Measurements from ENCODE around the gene APAF1. TPM values are rescaled to one million over a fixed set of nuclear protein-coding genes. Genes with fewer than 3 reads are reported as not detected.

APAF1 gene
- total RNA-seq, 3 donors from 2014 or later (not counting 1 experiment from before 2014, with no cell fraction given) = 33.5 to 43.7 (median 34.9) TPM

- no peaks in the 10 kb centered on the region for H3K27me3 Mint-ChIP-seq (ENCODE audit: low read depth in 2 of 2)
- no peak overlapping the region for H3K4me3 ChIP-seq (ENCODE audit: low read length)
- no peak overlapping the region for H3K27ac ChIP-seq (ENCODE audit: low read length)
- H3K27me3 ChIP-seq (ENCODE audit: control insufficient read depth, insufficient read depth, low read length) = no peaks in the 10 kb centered on the region
- no peak overlapping the region for H3K27ac Mint-ChIP-seq
- WGBS (ENCODE audit: insufficient coverage) = 96% methylated on average over 8 of the region's 8 CpGs
- no peaks in the 10 kb centered on the region for H3K9me3 ChIP-seq (ENCODE audit: control insufficient read depth, insufficient read depth, low read length)
- H3K4me1 Mint-ChIP-seq = peaks cover 30 to 32% of the 10 kb centered on the region in 2 donors
- intact Hi-C loops (cut with micrococcal nuclease) = no loop called here
- DNase-seq = no peak
- no peak for TF ChIP-seq CTCF (IDR thresholded peaks at IDR 0.05)
- peaks cover 11% of the 10 kb centered on the region for H3K36me3 Mint-ChIP-seq
- no peaks in the 10 kb centered on the region for H3K4me1 ChIP-seq (ENCODE audit: control insufficient read depth, insufficient read depth, low read length)
- peaks cover 33% of the 10 kb centered on the region for H3K36me3 ChIP-seq (ENCODE audit: control insufficient read depth, insufficient read depth, low read length)
- no peak overlapping the region for H3K4me3 Mint-ChIP-seq
- ATAC-seq = no peak
- no peaks in the 10 kb centered on the region for H3K9me3 Mint-ChIP-seq
These were observed 51.1 kb downstream of the APAF1 start for GRCh38 chr12:98696036-98696646.

GRCh38 chr12:98697209-98697608, 52.1 kb downstream of the APAF1 start:
- peaks cover 11% of the 10 kb centered on the region for H3K36me3 Mint-ChIP-seq
- WGBS (ENCODE audit: insufficient coverage) = 91% methylated on average over 2 of the region's 2 CpGs
- DNase-seq = no peak
- no peak overlapping the region for H3K4me3 ChIP-seq (ENCODE audit: low read length)
- no peaks in the 10 kb centered on the region for H3K4me1 ChIP-seq (ENCODE audit: control insufficient read depth, insufficient read depth, low read length)
- no peaks in the 10 kb centered on the region for H3K27me3 Mint-ChIP-seq (ENCODE audit: low read depth in 2 of 2)
- H3K27ac ChIP-seq (ENCODE audit: low read length) = no peak overlapping the region
- ATAC-seq = no peak
- H3K9me3 ChIP-seq (ENCODE audit: control insufficient read depth, insufficient read depth, low read length) = no peaks in the 10 kb centered on the region
- no peak for TF ChIP-seq CTCF (IDR thresholded peaks at IDR 0.05)
- H3K4me1 Mint-ChIP-seq = peaks cover 23 to 24% of the 10 kb centered on the region in 2 donors
- no peaks in the 10 kb centered on the region for H3K9me3 Mint-ChIP-seq
- H3K4me3 Mint-ChIP-seq = no peak overlapping the region
- intact Hi-C loops (cut with micrococcal nuclease) = no loop called here
- peak overlapping the region; percentile 10 to 20 for H3K27ac Mint-ChIP-seq
- no peaks in the 10 kb centered on the region for H3K27me3 ChIP-seq (ENCODE audit: control insufficient read depth, insufficient read depth, low read length)
- peaks cover 34% of the 10 kb centered on the region for H3K36me3 ChIP-seq (ENCODE audit: control insufficient read depth, insufficient read depth, low read length)

- Histone ChIP-seq H3K4me1 (ENCODE audit: control insufficient read depth, insufficient read depth, low read length) (no peaks in the 10 kb centered on the region), H3K27ac (ENCODE audit: low read length) (no peak overlapping the region), H3K9me3 (ENCODE audit: control insufficient read depth, insufficient read depth, low read length) (no peaks in the 10 kb centered on the region), H3K27me3 (ENCODE audit: control insufficient read depth, insufficient read depth, low read length) (no peaks in the 10 kb centered on the region), H3K36me3 (ENCODE audit: control insufficient read depth, insufficient read depth, low read length) (peaks cover 38% of the 10 kb centered on the region), H3K4me3 (ENCODE audit: low read length) (no peak overlapping the region)
- Mint-ChIP-seq H3K9me3 (no peaks in the 10 kb centered on the region), H3K4me3 (no peak overlapping the region), H3K36me3 (peaks cover 11% of the 10 kb centered on the region), H3K4me1 (peaks cover 14 to 15% of the 10 kb centered on the region in 2 donors), H3K27me3 (ENCODE audit: low read depth in 2 of 2) (no peaks in the 10 kb centered on the region), H3K27ac (peak overlapping the region in 1 of 2 donors; percentile 69)
- peak; percentile 26 for TF ChIP-seq CTCF (IDR thresholded peaks at IDR 0.05)
- intact Hi-C loops (cut with micrococcal nuclease) = no loop called here
- DNase-seq = peak in 1 of 2 donors; percentile 63
- peak; percentile 50 to 77 (median 71) for ATAC-seq
- 30% methylated on average over 4 of the region's 6 CpGs for WGBS (ENCODE audit: insufficient coverage)
These were observed 53.7 kb downstream of the APAF1 start for GRCh38 chr12:98698603-98699463.
